Midbrain (tissue), 1 donor: ENCODE results near the gene SMG1.
"Not testable (repeated sequence)": the region's sequence is repeated elsewhere in the genome, so short reads cannot be mapped to it uniquely, and the experiment has no call there.

Experiments
- DNase-seq: peaks from one replicate; lab custom pipeline; 2025; lab: John Stamatoyannopoulos, UW

The SMG1 gene

DNA sequence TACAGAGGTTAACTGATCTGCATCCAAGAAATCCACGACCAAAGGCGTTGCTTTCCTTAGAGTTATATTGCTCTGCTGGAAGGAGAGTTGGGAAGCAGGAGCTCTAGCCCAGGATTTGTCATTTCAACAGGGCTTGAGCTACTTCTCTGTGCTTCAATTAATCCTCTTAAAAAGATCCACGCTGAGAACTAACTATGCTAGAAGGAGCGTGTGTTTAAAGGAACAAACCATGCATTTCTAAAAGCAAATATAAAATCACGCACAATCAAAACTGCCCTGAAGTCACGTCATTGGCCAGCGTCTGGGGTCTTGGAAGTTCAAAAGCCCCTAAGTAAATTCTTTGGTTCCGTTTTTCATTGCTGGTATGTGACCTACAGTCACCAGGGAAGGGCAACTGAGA is 125.9 kb downstream of the SMG1 start:
- DNase-seq = no peak

DNA sequence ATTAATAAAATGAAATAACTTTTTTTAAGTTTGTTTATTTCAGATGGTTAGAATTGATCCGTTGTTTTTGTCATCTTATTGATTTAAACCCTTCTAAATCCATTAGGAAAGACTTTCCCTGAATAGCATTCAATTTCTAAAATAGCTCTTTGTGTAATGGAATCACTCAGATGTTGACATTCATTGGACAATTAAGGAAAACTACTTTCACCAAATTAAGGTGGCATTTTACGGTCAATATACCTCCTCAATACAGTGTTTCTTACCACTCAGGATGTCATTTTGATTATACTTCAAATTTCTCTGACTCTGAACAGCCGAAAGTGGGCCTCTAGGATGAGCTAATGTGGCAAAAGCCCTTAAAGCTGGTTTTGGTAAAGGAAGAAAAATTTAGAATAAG is 126.7 kb downstream of the SMG1 start:
- no peak for DNase-seq

DNA sequence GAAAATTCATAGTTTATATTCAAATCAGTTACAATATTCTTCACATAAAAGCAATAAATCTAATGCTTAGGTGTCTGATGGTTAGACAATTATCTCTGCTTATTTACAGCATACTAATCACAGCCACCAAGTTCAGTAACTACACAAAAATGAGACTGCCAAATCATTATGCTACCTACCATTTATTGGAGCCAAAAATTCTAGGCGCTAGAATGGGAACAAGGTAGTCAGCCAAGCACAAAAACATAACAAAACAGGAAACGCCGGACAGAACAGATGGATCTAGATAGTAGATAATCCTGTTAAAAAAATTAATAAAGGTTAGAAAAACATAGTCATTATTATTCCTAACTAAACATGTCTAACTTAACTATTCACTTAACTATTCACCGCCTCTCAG is 128.5 kb downstream of the SMG1 start:
- DNase-seq = no peak

DNA sequence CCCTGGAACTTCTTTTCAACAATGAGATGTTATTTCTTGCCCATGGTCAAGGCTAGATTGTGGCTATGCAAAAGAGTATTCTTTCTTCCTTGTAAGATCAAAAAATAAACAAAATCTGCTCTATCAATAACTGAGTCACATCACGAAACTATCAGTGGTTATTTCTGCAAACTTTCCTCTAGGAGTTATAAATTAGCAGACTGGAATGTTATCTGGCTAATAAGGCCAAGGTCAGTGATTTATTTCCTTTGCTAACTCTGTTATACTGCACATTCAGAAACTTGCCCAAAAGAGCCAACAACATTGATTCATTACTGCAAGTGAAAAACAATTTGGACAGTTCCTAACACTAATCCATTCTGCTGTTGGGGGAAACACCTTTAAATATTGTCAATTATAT is 129.8 kb downstream of the SMG1 start:
- no peak for DNase-seq

DNA sequence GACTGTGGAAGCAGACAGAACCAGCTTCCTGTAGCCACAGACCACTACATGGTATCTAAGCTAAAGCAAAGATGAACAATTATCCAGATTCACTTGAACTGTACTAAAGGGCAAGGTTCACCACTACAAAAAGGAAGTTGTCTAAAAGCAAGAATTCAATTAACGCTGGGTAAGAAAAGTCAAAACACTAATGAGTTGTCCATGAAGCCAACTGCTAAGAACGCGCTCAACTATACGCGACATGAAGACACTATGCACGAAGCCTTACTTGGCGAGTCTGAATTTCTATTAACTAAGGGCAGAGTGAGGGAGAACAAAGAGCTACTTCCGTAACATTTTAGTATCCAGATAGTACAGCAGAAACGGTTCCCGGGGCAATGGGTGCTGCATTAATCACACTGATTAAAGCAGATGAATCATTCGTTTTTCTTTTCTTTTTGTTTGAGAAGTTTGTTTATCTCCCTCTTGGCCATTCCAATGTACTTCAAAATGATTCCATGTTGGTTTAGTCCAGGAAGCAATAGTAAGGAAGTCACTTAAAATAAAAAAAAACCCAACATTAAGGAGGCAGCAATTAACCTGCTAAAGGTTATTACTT is 133.3 kb downstream of the SMG1 start:
- no peak for DNase-seq

DNA sequence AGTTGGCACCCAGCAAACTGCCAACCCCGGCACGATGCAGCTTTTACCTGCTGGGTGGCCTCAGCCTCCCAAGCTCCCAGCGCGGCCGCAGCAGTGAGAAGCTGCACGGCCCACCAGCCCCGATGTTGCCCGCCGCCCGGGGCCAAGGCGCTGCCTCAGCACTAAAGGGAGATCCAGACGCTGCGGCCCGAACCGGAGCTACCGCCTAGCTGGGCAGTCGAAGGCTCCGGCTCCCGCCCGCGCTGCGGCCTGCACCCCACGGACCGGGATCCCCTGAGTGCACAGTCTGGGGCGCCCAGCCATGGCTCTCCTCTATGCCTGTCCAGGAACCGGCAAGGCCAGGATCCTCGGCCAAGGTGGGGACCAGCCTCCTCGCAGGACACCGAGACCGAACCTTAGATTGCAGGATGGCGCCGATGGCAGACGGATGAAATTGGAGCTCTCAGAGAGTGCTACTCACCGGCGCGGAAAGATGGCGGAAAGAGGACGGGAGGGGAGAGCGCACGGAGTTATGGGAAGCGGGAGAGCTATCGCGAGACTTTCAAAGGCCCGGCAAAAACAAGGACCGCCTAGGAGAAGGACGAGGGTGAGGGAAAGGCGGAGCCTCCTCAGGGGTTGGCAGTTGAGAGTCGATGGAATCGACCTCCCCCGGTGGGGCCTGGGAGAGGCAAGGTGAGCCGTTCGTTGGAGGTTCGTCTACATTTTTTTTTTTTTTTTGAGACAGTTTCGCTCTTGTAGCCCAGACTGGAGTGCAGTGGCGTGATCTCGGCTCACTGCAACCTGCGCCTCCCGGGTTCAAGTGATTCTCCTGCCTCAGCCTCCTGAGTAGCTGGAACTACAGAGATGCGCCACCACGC is 136.1 kb downstream of the SMG1 start, which contains the start of gene RPS15A:
TSS of gene RPS15A (minus strand) at position 485 of the 857 bp plus-strand sequence. CDS start 1,221 bp downstream, outside the sequence.
- peak; percentile 98 for DNase-seq

DNA sequence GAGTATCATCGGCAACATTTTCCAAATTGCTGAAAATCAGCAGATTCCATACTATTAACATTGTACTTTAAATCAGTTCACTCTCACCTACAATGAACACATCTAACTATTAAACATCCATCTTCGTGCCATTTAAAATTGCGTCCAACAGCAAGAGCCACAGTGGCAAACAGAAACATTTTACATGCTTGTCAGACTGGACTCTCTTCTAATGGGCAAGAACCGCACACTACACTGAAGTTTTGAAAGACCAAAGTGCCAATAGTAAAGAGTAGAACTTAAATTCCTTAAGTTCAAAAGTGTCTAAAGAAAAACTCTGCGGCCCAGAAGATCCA is 136.7 kb downstream of the SMG1 start:
- DNase-seq = no peak

DNA sequence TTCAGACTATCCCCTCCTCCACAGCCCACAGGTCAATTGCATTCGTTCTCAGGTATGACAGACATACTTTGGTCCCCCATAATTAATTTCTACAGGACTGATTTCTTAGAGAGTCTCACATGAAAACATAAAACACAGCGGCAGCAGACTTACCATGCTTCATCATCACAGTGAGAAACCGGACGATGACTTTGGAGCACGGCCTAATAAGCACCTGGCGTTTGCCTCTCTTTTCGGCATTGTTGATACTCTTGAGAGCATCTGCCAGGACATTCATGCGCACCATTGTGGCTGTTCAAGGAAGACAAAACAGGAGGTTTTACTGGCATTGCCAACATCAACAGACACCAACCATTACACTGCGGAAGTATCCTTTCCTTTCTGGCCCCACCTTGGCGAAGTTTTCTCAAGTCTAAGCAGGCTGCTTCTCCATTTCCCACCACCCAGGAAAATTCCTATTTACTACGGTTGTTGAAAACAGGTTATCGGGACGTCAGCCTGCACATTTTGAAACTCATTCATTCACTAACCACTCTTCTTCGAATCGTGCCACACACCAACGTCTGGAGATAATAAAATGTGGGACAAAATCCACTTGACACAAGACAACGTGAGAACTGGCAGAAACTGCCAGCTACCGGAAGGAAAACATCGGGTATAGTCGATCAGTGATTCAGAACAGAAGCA is 137.2 kb downstream of the SMG1 start:
- no peak for DNase-seq

DNA sequence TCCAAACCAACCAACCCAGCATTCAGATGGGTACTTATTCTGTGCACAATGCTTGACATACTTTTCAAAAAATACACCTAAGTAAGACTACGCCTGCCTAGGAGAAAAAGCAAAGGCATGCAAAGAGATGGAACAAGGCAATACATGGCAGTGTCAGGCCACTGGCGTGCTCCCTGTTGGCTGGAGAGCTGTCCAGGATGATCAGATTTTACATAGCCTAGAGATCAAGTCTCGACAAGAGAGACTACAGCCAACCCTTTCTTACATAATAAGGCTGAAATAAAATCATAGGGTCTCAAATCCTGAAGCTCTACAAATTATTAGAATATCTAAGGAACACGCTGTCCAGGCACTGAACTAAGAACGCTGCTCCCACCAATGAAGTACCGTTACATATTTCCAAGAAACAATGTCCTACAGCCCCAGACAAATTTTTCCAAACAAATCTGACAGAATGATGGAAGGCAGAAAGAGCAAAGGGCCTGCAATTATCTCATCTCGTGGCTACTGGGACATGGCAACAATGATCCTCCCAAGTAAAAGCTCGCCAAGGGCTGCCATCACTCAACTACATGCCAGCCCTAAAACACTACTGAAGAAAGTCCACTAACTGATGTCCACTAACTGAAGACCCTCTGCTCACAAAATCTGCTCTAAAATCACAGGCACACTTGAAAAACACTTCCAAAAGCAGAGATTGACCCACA is 141.1 kb downstream of the SMG1 start:
- no peak for DNase-seq

DNA sequence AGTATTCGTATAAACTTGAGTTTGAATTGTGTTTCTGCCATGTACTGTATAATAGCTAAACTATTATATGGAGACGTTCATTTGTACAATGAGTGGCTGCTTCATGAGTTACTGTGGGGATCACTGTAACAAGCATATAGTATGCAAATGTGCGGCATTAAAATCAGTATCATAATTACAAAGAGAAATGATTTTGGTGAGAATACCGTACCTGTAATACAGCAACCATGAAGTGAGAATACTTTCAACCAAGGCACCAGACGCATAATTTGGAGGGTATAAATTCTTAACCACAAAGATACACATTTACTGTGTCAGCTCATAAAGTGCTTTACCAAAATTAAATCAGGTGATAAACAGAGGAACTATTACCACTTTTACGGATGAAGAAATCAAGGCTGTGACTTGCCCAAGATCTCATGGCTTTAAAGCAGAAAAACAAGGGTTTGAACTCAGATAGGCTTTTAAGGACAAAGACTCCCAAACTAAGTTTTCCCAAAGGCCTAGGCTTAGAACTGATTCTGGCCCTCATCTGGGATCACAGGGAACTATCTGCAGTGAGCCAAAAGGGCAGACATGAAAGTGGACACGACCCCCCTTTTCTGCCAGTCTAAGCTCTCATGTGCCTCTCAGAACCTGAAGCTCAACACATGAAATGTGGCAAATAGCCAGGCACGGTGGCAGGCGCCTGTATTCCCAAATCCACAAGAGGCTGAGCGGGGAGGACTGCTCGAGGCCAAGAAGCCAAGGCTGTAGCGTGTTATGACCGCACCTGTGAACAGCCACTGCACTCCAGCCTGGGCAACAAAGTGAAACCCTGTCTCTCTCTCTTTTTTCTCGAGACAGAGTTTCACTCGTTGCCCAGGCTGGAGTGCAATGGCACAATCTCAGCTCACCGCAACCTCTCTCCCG is 142.5 kb downstream of the SMG1 start:
- DNase-seq = no peak

DNA sequence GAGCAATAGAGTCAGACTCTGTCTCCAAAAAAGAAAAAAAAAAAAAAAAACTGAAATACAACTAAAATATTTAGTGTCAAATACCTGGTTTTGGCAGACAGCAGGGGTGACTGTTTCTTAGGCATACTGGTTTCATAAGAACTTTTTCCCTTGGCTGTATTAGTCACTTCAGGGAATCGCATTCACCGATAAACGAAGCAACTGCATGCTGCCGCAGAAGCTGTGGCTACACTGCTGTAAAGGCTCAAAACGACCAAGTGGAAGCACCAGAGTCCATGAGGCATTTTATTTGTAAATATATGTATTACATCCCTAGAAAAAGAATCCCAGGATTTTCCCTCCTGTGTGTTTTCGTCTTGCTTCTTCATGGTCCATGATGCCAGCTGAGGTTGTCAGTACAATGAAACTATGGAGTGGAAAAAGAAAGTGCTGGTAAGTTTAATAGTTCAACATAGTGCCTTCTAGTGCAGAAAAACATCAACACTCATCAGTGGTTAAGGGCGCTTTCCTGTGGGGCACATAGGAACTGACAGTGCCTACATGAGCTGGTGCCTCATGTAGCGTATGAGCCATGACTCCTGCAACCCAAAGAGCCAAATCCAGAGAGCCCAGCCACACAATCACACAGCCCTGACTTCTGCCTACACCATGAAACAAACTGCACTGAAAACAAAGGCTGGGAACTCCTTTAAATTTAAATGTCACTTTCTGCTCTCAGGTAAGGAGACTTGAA is 143.3 kb downstream of the SMG1 start:
- DNase-seq = no peak

DNA sequence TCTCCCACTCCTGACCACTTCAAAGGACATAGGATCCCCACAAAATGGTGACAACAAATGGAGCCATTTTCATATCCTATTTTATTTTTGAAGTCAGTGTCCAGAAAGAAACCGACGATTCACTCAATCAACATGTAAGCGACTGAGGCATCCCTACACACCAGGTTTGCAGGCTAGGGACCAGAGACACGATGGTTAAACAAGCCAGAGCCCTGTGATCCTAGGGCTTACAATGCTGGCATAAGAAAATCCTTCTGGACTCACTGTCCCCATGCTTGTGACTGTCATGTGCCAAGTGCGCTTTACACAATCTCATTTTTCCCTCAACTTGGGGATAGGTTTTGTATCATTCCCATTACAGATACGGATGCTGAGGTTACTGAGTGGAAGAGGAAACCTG is 145.0 kb downstream of the SMG1 start:
- DNase-seq = not testable (repeated sequence)

DNA sequence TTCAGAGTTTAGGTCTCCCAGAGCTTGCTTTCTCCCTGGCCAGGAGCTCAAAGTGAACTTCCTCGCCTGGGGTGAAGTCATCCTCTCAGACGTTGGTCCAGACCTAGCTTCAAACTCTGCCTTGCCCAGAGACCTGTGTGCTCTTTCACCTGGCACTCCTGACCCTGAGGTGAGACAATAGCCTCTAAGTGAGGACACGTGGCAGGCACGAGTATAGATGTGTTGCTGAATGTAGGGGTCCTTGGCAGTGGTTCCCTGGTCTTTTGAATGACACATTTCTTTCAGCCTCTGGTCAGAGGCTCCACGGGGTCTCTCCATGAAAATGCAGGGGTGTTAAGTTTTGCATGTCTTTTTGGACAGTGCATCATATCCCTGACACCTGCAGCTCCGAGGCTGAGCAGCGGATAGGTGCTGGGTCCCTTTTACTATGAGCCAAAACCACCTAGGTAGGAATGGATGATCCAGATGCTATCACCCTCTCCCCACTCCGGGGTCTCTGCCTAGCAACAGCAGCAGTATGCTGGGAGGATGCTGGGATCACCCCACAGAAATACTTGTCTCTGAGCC is 145.7 kb downstream of the SMG1 start:
- DNase-seq = not testable (repeated sequence)

DNA sequence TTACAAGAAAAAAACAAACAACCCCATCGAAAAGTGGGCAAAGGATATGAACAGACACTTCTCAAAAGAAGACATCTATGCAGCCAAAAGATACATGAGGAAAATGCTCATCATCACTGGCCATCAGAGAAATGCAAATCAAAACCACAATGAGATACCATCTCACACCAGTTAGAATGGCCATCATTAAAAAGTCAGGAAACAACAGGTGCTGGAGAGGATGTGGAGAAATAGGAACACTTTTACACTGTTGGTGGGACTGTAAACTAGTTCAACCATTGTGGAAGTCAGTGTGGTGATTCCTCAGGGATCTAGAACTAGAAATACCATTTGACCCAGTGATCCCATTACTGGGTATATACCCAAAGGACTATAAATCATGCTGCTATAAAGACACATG is 148.5 kb downstream of the SMG1 start:
- DNase-seq = not testable (repeated sequence)

DNA sequence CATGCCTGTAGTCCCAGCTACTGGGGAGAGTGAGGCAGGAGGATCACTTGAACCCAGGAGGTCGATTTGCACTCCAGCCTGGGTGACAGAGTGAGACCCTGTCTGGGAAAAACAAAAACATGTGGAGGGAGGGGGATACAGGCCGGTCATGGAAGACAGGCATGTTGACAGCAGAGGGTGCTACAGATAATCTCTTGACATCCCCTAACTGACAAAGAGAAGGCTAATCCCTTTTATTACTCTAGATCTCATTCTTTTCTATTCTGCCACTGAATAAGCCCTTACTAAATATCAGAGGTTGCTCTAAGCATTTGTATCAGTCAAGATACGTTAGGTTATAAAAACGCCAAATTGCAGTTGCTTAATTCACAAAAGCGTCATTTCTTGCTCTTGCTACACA is 149.9 kb downstream of the SMG1 start:
- DNase-seq = not testable (repeated sequence)

DNA sequence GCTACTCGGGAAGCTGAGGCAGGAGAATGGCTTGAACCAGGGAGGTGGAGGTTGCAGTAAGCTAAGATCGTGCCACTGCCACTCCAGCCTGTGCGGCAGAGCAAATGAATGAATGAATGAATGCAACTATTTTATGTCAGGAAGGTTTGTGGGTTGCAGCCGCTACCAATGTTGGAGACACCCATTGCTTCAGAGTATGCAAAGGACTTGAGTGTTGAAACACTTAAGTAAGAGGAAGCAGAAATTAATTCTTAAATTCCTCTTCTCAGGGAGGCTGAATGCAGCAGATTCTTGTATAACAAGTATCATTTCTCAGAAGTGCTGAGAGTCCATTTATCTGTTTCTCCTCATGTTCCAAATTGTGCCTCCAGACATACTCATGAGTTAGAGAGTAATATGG is 151.6 kb downstream of the SMG1 start:
- not testable (repeated sequence) for DNase-seq

DNA sequence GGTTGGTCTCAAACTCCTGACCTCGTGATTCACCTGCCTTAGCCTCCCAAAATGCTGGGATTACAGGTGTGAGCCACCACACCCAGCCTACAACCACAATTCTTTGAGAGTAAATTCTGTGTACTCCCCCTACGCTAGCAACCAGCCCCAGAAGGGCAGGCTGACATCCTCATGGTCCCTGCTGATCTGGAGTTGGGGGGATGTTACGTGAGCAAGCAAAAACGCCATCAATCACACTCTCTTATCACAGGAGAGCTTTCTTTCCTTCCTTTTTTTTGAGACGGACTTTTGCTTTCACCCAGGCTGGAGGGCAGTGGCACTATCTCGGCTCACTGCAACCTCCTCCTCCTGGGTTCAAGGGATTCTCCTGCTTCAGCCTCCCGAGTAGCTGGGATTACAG is 154.0 kb downstream of the SMG1 start:
- not testable (repeated sequence) for DNase-seq

DNA sequence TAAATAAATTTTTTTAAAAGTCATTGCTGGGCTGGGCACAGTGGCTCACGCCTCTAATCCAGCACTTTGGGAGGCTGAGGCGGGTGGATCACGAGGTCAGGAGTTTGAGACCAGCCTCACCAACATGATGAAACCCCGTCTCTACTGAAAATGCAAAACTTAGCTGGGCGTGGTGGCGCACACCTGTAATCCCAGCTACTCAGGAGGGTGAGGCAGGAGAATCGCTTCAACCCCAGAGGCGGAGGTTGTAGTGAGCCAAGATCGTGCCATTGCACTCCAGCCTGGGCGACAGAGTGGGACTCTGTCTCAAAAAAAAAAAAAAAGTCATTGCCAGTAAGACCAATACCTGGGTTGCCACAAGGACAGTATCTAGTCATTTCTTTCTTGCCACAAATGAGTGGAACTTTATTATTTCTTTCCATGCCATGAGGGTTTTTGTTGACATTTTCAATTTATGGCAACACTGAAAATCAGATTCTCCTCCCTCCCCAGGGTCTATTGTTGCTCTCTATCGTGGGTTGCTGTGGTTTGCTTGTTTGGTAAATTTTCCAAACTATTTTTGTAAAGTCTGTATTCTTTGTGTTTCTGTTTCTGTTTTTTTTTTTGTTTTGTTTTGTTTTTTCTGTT is 155.8 kb downstream of the SMG1 start:
- DNase-seq = not testable (repeated sequence)

DNA sequence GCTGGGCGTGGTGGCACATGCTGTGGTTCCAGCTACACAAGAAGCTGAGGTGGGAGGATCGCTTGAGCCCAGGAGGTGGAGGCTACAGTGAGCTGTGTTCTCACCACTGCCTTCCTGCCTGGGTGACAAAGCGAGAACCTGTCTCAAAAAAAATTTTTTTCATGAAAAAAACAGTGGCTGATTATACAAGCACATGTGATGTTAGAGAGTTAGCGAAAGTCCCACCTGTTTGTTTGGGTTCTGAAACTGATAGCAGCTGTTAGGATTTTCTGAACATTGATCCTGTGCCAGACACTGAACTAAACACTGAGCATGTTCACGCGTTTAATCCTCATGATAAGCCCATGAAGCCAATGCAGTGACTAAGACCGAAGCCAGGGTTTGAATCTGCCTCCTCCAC is 159.0 kb downstream of the SMG1 start:
- DNase-seq = not testable (repeated sequence)

DNA sequence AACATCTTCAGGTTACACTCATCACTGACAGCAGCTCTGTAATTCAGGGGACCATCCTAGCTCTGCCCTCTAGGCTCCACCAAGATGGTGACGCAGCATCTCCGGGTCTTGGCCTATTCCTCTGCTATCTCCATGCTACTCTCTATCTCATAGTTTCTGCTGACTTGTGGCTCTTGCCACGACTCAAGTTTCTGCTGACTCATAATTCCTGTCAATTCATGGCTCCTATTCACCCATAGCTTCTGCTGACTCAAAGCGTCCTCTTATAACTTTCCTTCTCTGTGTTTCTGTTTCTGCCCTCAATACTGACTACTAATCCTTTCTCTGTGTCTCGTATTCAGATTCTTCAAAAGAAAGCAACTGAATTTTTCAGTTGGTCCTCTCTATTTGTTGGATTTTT is 163.5 kb downstream of the SMG1 start:
- not testable (repeated sequence) for DNase-seq
